Measurements from ENCODE around the gene MATK.

MATK gene

DNA sequence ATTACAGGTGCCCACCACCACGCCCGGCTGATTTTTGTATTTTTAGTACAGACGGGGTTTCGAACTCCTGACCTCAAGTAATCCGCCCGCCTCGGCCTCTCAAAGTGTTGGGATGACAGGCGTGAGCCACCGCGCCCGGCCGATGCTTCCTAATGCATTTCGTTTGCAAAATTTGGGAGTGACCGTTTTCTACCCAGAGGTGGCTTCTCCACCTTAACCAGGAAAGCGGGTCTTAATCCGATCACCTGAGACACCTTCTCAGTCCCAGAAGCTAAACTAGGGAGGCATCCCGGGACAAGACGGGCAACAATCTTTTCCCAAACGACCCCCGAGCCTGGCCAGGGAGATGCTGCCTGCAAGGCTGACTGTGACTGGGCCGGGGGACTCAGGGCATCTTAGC lies 14.8 kb upstream of the MATK start:
- TF ChIP-seq, protein P1, sequence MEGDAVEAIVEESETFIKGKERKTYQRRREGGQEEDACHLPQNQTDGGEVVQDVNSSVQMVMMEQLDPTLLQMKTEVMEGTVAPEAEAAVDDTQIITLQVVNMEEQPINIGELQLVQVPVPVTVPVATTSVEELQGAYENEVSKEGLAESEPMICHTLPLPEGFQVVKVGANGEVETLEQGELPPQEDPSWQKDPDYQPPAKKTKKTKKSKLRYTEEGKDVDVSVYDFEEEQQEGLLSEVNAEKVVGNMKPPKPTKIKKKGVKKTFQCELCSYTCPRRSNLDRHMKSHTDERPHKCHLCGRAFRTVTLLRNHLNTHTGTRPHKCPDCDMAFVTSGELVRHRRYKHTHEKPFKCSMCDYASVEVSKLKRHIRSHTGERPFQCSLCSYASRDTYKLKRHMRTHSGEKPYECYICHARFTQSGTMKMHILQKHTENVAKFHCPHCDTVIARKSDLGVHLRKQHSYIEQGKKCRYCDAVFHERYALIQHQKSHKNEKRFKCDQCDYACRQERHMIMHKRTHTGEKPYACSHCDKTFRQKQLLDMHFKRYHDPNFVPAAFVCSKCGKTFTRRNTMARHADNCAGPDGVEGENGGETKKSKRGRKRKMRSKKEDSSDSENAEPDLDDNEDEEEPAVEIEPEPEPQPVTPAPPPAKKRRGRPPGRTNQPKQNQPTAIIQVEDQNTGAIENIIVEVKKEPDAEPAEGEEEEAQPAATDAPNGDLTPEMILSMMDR (IDR thresholded peaks at IDR 0.05; ENCODE audit: unreplicated experiment in 3 of 3): no peak
- H3K27ac Mint-ChIP-seq: no peak overlapping the region
- no peaks in the 10 kb centered on the region for H3K4me1 Mint-ChIP-seq
- peaks cover 60% of the 10 kb centered on the region for H3K27me3 Mint-ChIP-seq (ENCODE audit: low read depth)
- no peaks in the 10 kb centered on the region for H3K36me3 Mint-ChIP-seq (ENCODE audit: low read depth)
- peaks cover 11% of the 10 kb centered on the region for H3K9me3 Mint-ChIP-seq
- H3K4me3 Mint-ChIP-seq: no peak overlapping the region

DNA sequence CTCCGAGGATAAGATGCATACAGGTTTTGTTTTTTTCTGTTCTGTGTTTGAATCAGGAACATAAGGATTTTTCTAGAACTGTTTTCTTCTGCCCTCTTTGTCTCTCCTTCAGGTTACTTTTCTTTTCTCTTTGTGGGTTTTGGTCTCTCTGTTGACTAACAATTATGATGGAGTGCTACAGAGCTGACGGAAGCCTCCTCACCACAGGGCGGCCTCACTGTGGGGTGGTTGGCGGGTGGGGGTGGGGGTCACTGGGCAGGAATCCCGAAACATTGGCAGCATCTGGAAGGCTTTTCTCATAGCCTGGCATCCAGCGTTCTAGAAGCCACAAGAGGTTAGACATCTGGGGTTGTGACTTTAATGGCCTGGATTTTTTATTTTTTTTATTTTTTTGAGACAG lies 12.0 kb upstream of the MATK start:
- Mint-ChIP-seq H3K4me3 (no peak overlapping the region), H3K4me1 (no peaks in the 10 kb centered on the region), H3K27ac (no peak overlapping the region), H3K36me3 (ENCODE audit: low read depth) (no peaks in the 10 kb centered on the region), H3K9me3 (peaks cover 14% of the 10 kb centered on the region), H3K27me3 (ENCODE audit: low read depth) (peaks cover 53% of the 10 kb centered on the region)
- TF ChIP-seq, protein P1 (IDR thresholded peaks at IDR 0.05; ENCODE audit: unreplicated experiment in 3 of 3): no peak

DNA sequence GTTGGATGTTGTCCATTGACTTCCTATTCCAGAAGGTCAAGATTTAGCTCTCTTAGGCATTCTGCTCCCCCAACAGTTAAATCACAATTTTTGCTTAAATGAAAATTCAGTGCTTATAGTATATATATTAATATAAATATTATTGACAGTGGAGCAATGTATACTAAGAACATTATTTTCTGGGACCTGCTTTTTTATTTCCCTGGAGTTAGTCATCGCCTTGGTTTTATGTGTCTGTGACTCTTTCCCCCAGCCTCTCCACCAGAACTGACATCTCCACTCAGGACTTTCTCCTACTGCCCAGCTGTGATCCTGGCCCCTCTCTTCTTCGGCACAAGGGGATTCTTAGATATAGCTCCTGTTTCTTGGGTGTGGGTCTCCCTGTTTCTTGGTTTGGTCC lies 10.2 kb upstream of the MATK start:
- no peaks in the 10 kb centered on the region for H3K36me3 Mint-ChIP-seq (ENCODE audit: low read depth)
- peaks cover 20% of the 10 kb centered on the region for H3K9me3 Mint-ChIP-seq
- no peak overlapping the region for H3K4me3 Mint-ChIP-seq
- TF ChIP-seq, protein P1 (IDR thresholded peaks at IDR 0.05; ENCODE audit: unreplicated experiment in 3 of 3): no peak
- peaks cover 46% of the 10 kb centered on the region for H3K27me3 Mint-ChIP-seq (ENCODE audit: low read depth)
- no peaks in the 10 kb centered on the region for H3K4me1 Mint-ChIP-seq
- H3K27ac Mint-ChIP-seq: no peak overlapping the region

DNA sequence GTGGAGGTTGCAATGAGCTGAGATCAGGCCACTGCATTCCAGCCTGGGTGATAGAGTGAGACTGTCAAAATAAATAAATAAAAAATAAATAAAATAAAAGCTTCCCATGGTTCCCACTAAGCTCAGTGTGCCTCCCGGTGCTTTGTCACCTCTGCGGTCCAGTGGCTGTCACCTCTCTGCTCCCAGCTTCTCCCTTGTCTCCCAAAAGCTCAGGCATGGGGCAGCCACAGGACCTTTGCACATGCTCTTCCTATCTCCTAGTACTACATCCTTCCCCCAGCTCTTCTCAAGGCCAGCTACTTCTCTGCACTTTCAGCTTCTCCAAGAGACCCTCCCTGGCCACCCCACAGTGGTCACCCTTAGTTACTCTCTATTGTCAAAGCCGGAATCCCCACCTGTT lies 7.6 kb upstream of the MATK start:
- Mint-ChIP-seq H3K36me3 (ENCODE audit: low read depth) (no peaks in the 10 kb centered on the region), H3K9me3 (peaks cover 17% of the 10 kb centered on the region), H3K27me3 (ENCODE audit: low read depth) (peaks cover 48% of the 10 kb centered on the region), H3K4me3 (no peak overlapping the region), H3K4me1 (no peaks in the 10 kb centered on the region), H3K27ac (no peak overlapping the region)
- TF ChIP-seq, protein P1 (IDR thresholded peaks at IDR 0.05; ENCODE audit: unreplicated experiment in 3 of 3): no peak

DNA sequence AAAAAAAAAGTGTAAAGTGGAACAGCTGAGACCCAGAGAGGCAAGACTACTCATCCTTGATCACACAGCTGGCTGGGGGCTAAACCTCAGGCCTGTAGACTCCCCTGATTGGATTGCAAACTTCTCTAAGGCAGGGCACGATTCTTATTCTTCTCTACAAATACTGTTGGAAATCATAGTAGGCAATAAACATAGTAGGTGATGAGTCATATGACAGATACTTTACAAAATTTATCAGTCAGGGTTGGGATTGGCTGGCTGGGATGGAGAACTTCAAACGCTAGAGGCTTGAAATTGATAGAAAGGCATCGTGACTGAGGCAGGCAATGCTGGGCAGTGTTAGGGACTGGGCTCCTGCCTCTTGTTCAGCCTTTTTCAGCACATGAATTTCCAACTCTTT lies 5.9 kb upstream of the MATK start:
- Mint-ChIP-seq H3K27me3 (ENCODE audit: low read depth) (peaks cover 52% of the 10 kb centered on the region), H3K4me3 (no peak overlapping the region), H3K36me3 (ENCODE audit: low read depth) (no peaks in the 10 kb centered on the region), H3K27ac (no peak overlapping the region), H3K9me3 (peaks cover 15% of the 10 kb centered on the region), H3K4me1 (no peaks in the 10 kb centered on the region)
- TF ChIP-seq, protein P1 (IDR thresholded peaks at IDR 0.05; ENCODE audit: unreplicated experiment in 3 of 3): no peak

DNA sequence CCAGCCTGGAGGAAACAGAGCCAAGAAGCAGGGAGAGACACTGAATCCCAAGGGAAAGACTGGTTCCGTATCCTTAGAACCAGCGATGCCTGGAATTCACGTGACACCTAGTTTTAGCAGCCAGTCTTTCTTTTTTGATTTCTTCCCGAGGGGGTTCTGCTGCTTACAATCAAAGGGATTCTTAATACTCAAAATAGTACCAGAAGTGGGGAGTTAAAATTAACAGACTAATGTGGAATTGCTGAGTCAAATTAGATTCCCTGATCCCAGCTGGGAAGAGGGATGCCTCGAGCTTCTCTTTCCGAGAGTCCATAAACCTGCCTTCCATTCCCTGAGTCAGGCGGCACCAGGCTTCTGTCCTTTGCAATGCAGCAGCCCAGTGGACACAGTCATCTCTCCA lies 4.8 kb upstream of the MATK start:
- Mint-ChIP-seq H3K4me1 (no peaks in the 10 kb centered on the region), H3K36me3 (ENCODE audit: low read depth) (no peaks in the 10 kb centered on the region), H3K4me3 (no peak overlapping the region), H3K27me3 (ENCODE audit: low read depth) (peaks cover 53% of the 10 kb centered on the region), H3K27ac (no peak overlapping the region), H3K9me3 (peaks cover 9% of the 10 kb centered on the region)
- TF ChIP-seq, protein P1 (IDR thresholded peaks at IDR 0.05; ENCODE audit: unreplicated experiment in 3 of 3): no peak
